DND-41 (cell line): ENCODE data around the gene AUH.

Experiments used
- ATAC-seq: fragments of 200-7000 bp; cut with Tn5 transposase; 3 replicates; pipeline ENCODE4 v1.9.1; 2021; ENCODE audit warnings: low read depth; ENCODE audit not compliant: insufficient read depth
- DNase-seq: peaks from one replicate; pipeline ENCODE4 v3.0.0-alpha.2; 2020
- H2AFZ ChIP-seq: 2 replicates; pipeline ENCODE4 v1.6.0; 2012; ENCODE audit warnings: low read depth, low read length
- H3K27ac ChIP-seq: 2 replicates; pipeline ENCODE4 v1.5.1; 2012; ENCODE audit warnings: low read length, inconsistent platforms
- H3K27me3 ChIP-seq: fragments of 200-600 bp; sonication (generic); 2 replicates; pipeline ENCODE4 v1.6.0; 2012; ENCODE audit warnings: low read length, mild to moderate bottlenecking, inconsistent platforms; ENCODE audit not compliant: insufficient read depth, poor library complexity
- H3K36me3 ChIP-seq: 2 replicates; pipeline ENCODE4 v1.5.1; 2012; ENCODE audit warnings: low read length, inconsistent platforms; ENCODE audit not compliant: insufficient read depth
- H3K4me1 ChIP-seq: 2 replicates; pipeline ENCODE4 v1.5.1; 2012; ENCODE audit warnings: mild to moderate bottlenecking, low read length; ENCODE audit not compliant: insufficient read depth
- H3K4me2 ChIP-seq: 2 replicates; pipeline ENCODE4 v1.6.0; 2012; ENCODE audit warnings: mild to moderate bottlenecking, moderate library complexity, low read length, inconsistent platforms; ENCODE audit not compliant: insufficient read depth
- H3K4me3 ChIP-seq, 2 experiments: fragments of 200-600 bp in 1 of 2; shearing (Covaris generic) in 1 of 2; 2 replicates each; pipeline ENCODE4 v1.5.1; 2012 to 2016; ENCODE audit warnings: inconsistent platforms in 2 of 2, low read length in 2 of 2, mild to moderate bottlenecking in 2 of 2, low read depth in 1 of 2, moderate library complexity in 1 of 2
- H3K79me2 ChIP-seq: 2 replicates; pipeline ENCODE4 v1.6.0; 2012; ENCODE audit warnings: low read length, inconsistent platforms; ENCODE audit not compliant: insufficient read depth
- H3K9ac ChIP-seq: 2 replicates; pipeline ENCODE4 v1.6.0; 2012; ENCODE audit warnings: low read depth, mild to moderate bottlenecking, inconsistent platforms, low read length, moderate library complexity
- H3K9me3 ChIP-seq: 2 replicates; pipeline ENCODE4 v1.5.1; 2012; ENCODE audit warnings: low read length, moderate library complexity, mild to moderate bottlenecking, inconsistent platforms; ENCODE audit not compliant: insufficient read depth, severe bottlenecking
- H4K20me1 ChIP-seq: 2 replicates; pipeline ENCODE4 v1.6.0; 2012; ENCODE audit warnings: low read length; ENCODE audit not compliant: insufficient read depth
- CTCF ChIP-seq: IDR thresholded peaks from 2 replicates; pipeline ENCODE4 v1.5.1; 2012; ENCODE audit warnings: borderline replicate concordance, low read length, moderate library complexity, mild to moderate bottlenecking; ENCODE audit not compliant: poor library complexity, severe bottlenecking; ENCODE audit errors: extremely low read depth
- EZH2 ChIP-seq: IDR thresholded peaks from 3 replicates; pipeline ENCODE4 v1.6.1; 2012; ENCODE audit warnings: borderline replicate concordance, low read depth, mild to moderate bottlenecking, moderate library complexity, low read length, inconsistent platforms; ENCODE audit not compliant: severe bottlenecking

AUH gene

DNA sequence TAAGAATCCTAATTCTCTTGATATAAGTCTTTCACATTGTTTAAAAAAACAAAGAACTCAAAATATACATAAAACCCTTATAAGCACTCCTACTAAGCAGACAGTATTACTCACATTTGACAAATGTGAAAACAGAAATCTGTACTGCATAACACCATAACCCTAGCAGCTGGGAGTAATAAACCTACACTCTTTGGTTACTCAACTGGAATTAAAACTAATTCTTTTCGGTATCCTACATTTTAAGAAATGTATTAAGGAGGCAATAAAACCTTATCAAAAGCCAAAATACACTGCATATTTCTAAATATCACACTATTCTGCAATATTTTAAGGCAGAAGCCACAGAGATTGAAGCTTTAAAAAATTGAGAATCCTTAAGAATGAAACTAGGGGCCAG lies 6.8 kb downstream of the AUH start:
- no peak overlapping the region for H3K4me3 ChIP-seq
- peaks cover 23% of the 10 kb centered on the region; the same call in 1 of the 2 replicates for H3K36me3 ChIP-seq
- peaks cover 19% of the 10 kb centered on the region for H3K79me2 ChIP-seq
- TF ChIP-seq CTCF (no peak), EZH2 (no peak)
- no peak overlapping the region for H3K27ac ChIP-seq
- no peaks in the 10 kb centered on the region; the same call in 1 of the 2 replicates for H4K20me1 ChIP-seq
- no peak overlapping the region for H2AFZ ChIP-seq
- H3K4me2 ChIP-seq = no peak overlapping the region
- H3K27me3 ChIP-seq = no peaks in the 10 kb centered on the region
- no peak for DNase-seq
- no peak overlapping the region for H3K9ac ChIP-seq
- peaks cover 9% of the 10 kb centered on the region; the same call in 1 of the 2 replicates for H3K4me1 ChIP-seq
- no peaks in the 10 kb centered on the region for H3K9me3 ChIP-seq
- ATAC-seq = no peak

- H3K79me2 ChIP-seq = no peaks in the 10 kb centered on the region
- no peak overlapping the region for H3K4me2 ChIP-seq
- TF ChIP-seq EZH2 (no peak), CTCF (no peak)
- H3K4me3 ChIP-seq = no peak overlapping the region
- H3K27me3 ChIP-seq = no peaks in the 10 kb centered on the region
- ATAC-seq = no peak
- no peak overlapping the region for H3K9ac ChIP-seq
- no peak overlapping the region for H2AFZ ChIP-seq
- no peaks in the 10 kb centered on the region for H3K9me3 ChIP-seq
- DNase-seq = no peak
- no peak overlapping the region for H3K27ac ChIP-seq
- H3K4me1 ChIP-seq = no peaks in the 10 kb centered on the region
- peaks cover 11% of the 10 kb centered on the region; the same call in 1 of the 2 replicates for H3K36me3 ChIP-seq
- no peaks in the 10 kb centered on the region for H4K20me1 ChIP-seq
Observed at GRCh38 chr9:91349115-91349555, 12.6 kb downstream of the AUH start.

GRCh38 chr9:91348191-91348807 lies 13.4 kb downstream of the AUH start:
- H3K4me2 ChIP-seq = no peak overlapping the region
- H3K27me3 ChIP-seq = no peaks in the 10 kb centered on the region
- no peak overlapping the region for H3K4me3 ChIP-seq
- no peak overlapping the region for H3K9ac ChIP-seq
- H3K79me2 ChIP-seq = no peaks in the 10 kb centered on the region
- H3K36me3 ChIP-seq = peaks cover 11% of the 10 kb centered on the region; the same call in 1 of the 2 replicates
- H3K9me3 ChIP-seq = no peaks in the 10 kb centered on the region
- no peak for TF ChIP-seq CTCF
- no peak for TF ChIP-seq EZH2
- H2AFZ ChIP-seq = no peak overlapping the region
- no peak overlapping the region for H3K27ac ChIP-seq
- no peaks in the 10 kb centered on the region for H3K4me1 ChIP-seq
- ATAC-seq = no peak
- no peak for DNase-seq
- H4K20me1 ChIP-seq = no peaks in the 10 kb centered on the region

DNA sequence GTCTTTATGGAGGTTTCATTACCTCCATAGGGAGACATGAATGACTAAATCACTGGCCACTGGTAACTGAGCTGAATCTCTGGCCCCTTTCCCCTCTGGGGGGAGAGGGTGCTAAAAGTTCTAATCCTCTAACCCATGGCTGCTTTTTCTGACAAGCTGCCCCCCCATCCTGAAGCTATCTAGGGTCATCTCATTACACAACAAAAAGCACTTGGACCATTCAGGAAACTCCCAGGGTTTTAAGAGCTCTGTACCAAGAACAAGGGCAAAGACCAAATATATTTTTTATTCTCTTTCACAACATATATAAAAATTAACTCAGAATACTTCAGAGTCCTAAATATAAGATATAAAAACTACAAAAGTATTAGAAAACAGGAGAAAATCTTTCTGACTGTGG lies 14.3 kb downstream of the AUH start:
- H3K27ac ChIP-seq = no peak overlapping the region
- no peaks in the 10 kb centered on the region for H3K79me2 ChIP-seq
- no peak for TF ChIP-seq CTCF
- no peak for TF ChIP-seq EZH2
- H3K9ac ChIP-seq = no peak overlapping the region
- H2AFZ ChIP-seq = no peak overlapping the region
- ATAC-seq (no peak), DNase-seq (no peak)
- no peaks in the 10 kb centered on the region for H3K9me3 ChIP-seq
- peaks cover 8% of the 10 kb centered on the region for H3K36me3 ChIP-seq
- H3K4me1 ChIP-seq = no peaks in the 10 kb centered on the region
- H4K20me1 ChIP-seq = no peaks in the 10 kb centered on the region
- H3K4me2 ChIP-seq = no peak overlapping the region
- H3K27me3 ChIP-seq = no peaks in the 10 kb centered on the region
- H3K4me3 ChIP-seq = no peak overlapping the region
